HG03045 (cell line): ENCODE results near the gene DPF3.

Source experiments
- ATAC-seq: cut with Tn5 transposase; IDR thresholded peaks from one replicate; pipeline ENCODE4 v1.9.1; 2021; ENCODE audit warnings: mild to moderate bottlenecking, moderate library complexity; ENCODE audit not compliant: unreplicated experiment

The DPF3 gene

DNA sequence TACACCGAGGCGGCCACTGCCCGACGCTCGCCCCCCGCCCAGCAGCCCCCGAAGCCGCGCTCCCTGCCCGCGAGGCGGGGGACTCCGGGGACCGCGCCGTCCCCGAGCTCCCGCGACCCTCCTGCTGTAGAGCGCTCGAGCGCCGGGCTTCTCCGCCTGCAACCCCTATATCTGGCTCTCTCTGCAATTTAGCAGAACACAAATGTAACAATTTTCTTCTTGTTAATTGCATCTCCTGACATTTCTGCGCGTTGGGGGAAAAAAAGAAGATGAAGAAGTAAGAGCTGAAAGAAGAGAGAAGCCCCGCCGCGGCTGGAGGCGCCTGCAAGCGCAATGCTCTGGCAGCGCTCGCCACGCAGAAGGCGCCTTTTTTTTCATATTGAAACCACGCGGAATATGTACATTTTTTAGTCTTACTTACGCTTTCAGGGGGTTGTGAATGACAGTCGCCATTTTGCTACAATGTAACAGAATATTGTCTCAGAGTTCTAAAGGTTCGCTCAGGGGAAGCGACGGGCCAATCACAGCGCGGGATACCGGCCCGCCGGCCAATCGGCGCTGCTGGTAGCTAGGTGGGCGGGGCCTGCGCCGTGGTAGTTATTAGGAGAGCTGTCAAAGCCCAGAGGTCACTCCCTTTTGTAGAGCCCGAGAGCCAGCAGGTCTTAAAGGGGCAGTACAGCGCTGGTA lies at the start of gene DPF3:
Gene DPF3, minus strand, starts transcription at position 466 of the 687 bp plus-strand sequence. Its CDS starts 13 bp downstream, at position 453.
- peak; percentile 98 for ATAC-seq

DNA sequence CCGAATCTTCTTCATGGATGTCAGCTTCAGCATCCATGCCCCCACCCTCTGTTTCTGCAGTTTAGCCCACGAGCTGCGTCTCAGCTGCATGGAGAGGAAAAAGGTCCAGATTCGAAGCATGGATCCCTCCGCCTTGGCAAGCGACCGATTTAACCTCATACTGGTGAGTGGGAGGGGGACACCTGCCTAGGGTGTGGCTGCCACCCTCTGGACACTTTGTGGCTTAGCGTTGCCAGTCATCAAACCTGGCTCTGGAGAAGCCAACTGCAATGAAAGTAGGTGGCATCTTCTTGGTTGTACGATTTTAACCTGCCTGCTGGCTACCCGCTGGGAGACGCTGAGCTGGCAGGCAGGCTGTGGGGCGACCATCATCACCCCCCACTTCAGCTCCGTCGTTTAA lies 49.0 kb upstream of the DPF3 start:
- ATAC-seq = no peak

DNA sequence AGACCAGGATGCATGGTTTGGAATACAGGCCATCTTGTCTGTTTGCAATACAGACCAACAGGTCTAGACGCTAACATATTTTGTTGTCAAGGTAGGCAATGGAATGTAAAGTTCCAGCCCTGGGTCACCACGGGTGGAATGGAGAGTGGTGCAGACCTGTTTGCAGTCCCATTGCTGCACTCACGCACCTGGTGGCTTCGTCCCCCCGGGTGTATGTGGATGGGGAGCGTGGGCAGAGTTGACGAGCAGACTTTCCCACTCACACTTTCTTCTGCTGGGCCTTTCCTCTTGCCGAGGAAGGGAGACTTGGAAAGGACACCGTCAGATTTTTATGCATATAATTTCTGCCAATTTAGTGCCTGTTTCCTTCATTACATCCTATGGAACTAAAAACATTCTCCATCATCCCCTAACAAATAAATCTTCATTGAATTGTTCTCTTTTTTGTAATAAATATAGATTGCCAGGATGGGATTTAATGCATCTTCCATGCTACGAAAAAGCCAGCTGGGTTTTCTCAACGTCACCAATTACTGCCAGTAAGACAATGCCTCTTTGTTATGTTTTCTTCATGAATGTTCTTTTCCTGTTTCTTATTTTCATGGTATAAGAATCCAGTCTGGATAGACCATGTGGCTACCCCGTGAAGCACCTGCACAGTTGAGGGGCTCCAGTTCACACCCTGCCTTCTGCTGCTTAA lies 47.5 kb upstream of the DPF3 start:
- no peak for ATAC-seq

DNA sequence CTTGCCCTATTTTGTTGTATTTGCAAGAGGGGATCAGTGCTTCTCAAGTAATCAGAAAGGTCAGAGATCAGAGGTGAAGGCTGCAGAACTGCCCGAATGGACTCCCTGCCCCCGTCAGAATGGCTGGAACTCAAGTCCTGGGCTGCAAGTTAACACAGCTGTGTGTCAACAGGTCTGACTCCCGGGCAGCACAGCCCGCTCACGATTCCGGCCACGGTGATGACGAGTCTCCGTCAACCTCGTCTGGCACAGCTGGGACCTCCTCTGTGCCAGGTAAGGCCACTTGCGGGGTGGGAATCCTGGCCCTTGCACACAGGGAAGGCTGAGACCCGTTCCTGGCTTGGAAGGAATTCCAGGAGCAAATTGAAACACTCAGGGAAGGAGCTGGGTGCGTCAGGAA lies 45.7 kb upstream of the DPF3 start:
- ATAC-seq = no peak

DNA sequence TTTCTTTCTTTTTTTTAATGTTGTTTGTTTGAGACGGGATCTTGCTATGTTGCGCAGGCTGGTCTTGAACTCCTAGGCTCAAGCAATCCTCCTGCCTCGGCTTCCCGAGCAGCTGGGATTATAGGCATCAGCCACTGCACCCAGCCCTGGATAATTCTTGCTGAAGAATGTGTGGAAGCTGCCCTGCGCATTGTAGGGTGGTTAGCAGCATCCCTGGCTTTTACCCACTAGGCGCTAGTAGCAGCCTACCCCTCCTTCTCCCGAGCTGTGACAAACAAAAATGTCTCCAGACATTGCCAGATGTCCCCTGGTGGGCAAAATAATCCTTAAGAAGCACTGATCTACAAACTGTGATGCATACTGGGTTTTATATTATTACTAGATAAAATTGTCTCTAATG lies 39.0 kb upstream of the DPF3 start:
- no peak for ATAC-seq

DNA sequence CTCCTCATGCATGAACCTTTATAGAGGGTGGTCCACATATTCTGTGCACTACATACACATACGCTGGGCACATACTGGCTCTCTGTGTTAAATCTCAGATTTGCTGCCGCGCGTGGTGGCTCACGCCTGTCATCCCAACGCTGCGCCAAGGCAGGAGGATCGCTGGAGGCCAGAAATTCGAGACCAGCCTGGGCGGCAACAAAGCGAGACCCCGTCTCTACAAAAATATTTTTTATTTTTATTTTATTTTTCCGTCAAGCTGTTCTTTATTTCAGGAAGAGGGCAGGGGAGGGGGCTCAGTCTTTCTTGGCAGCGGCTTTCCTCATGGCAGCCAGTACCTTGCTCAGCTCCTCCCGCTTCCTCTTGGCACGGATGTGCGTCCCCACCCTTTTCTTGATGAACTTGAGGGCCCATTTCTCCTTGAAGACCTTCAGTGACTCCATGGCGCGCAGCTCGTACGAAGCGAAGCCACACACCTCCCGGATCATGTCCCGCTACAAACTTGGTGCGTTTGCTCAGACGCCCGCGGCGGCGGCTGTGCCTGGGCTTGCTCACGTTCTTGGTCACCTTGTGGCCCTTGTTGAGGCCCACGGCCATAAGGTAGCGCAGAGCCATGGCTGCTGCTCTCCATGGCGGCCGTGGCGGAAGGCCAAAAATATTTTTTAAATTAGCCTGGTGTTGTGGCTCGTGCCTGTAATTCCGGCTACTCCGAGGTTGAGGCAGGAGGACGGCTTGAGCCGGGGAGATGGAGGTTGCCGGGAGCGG lies 35.6 kb upstream of the DPF3 start:
- ATAC-seq = no peak

DNA sequence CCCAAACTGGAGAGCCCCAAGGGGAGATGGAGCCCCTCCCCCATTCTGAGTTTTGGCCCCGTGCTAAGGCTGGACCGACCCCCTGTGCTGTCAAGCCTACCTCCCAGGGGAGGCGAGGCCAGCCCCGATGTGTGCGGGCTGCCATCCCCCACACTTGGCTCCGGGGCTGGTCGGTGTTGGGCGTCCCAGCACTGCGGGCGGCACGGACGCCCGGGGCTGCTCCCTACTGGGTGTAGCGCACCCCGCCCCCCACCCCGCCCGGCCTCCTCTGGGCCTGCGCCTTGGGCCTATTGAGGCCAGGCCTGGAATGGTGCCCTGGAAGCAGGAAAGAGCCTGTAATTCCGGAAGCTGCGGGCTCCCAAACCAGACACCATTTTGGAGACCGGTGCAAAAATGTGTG lies 35.0 kb upstream of the DPF3 start:
- ATAC-seq = no peak

DNA sequence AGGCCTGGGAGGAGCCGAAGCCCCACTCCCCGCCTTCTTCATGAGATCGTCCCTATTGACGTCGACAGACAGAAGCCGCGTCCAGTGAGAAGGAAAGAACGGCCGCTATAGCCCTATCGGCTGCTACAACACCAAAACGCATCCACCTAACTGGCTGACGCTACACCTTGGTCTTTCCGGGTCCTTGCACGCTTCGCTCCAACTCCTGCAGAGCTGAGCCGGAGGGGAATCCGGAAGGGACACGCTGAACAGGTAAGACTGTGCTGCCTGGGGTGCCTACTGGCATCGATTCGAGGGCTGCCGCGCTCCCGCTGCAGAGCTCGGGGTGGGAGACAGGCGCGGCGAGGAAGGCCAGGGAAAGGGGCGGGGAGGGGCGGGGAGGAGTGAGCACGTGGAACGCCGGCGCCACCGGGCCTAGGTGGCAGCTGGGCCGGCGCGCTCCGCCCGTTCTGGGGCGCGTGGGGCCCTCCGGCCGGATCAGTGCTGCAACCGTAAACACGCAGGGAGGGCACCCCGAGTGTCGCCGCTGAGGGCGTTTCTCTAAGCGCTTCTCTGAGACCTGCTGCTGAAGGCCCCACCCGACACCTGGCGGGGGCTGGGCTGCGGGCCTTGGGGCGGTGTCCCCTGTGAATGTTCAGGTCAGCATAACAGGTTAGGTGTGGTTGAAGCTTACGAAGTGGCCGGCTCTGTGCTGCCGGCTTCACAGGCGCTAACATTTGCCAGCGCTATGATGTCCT lies 32.6 kb upstream of the DPF3 start, which contains the start of gene DCAF4:
Gene DCAF4, plus strand, starts transcription at position 173 of the 737 bp plus-strand sequence. CDS start 11,515 bp downstream, outside the sequence.
- peak; percentile 96 for ATAC-seq

DNA sequence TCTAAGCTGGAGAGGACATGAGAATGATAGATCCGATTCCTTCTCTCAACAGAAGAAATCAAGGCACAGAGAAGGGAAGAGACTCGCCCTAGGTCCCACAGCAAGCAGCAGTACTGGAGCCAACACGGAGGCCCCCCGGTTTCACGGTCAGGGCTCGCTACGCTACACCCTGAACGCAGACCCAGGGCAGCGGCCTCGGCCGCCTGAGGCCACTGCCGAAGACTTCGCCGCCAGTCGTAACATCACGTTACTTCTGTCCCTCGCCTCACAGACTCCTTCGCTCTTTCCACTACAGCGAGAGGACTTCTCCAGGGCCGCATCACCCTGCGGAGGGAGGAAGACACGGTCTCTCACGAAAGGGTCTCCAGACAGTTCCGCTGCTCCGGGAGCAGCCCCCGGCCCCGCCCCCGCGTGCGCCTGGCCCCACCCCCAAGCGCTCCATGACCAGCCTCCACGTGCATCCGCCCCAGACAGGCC lies 32.0 kb upstream of the DPF3 start:
- peak; percentile 21 for ATAC-seq

DNA sequence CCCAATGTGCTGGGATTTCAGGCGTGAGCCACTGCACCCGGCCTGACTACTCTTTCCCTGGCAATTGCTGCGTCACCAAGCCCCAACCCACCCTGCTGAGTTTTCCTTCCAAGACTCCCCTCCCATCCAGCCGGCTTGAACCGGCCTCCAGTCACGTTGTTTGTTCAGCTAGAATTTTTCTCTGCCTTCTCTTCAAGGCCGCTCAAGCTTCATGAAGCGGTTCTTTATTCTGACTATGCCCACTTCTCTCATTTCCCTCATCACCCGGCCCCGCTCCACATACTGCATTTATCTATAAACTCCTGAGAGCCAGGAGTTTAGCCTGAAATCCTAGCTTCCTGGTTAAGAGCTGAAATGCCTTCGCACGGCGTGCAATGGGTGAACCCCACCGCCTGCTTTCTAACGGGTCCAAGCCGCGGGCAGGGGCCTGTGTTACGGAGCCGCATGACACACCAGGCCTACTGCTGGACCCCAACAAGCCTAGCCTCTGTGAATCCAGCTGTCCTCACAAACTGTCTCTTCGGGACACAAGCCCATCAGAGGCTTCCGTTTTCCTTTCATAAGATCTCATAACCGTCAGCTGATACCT lies 31.4 kb upstream of the DPF3 start:
- ATAC-seq = no peak

DNA sequence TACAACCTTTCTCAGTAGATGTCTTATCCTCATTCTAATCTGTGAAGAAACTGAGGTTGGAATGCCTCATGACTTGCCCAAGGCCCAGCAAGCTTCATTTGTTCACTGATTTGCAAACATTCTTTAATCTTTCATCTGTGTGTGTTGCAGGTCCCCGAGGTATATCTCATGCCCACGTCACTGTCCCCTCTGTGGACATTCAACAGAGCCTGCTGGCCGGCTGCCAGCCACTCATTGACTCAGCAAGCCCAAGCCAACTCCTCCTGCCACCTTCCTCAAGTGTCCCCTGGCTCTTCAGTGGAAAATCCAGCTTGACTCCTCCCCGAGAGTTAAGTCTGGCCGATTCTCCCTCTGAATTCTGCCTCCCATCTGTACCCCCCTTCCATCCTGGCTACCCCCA lies 30.4 kb upstream of the DPF3 start:
- no peak for ATAC-seq

DNA sequence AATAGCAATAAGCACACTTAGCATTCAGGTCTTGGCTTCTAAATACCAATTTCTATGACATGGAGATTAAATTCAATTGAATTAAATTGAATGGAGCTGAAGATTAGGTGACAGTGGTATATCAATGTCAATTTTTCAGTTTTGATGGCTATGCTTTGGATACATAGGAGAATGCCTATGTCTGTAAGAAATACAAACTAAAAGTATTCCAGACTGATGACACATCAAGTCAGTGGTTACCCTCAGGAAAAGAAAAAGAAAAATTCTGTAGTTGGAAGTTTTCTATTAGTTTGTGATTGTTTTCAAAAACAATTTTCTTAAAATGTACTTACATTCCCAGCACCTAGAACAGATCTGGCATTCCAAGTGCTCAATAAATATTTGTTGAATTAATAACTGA lies 27.5 kb upstream of the DPF3 start:
- ATAC-seq = no peak

DNA sequence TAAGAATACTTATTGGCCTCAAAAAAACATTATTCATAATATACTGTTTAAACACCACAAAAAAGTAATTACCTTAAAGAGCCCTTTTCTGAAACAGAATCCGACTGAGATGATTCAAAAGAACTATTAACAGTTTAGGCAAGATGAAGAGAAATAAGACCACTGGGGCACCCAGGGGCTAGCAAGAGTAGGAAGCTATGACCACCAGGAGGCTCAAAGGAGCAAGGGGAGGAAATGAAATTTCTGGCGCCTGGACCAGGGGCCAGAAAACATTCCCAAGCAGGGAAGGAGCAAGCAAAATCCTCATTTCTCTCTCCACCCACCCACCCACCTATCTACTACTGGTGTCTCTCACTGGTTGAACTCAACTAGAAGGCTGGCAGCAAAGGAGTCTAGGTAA lies 26.1 kb upstream of the DPF3 start:
- no peak for ATAC-seq

DNA sequence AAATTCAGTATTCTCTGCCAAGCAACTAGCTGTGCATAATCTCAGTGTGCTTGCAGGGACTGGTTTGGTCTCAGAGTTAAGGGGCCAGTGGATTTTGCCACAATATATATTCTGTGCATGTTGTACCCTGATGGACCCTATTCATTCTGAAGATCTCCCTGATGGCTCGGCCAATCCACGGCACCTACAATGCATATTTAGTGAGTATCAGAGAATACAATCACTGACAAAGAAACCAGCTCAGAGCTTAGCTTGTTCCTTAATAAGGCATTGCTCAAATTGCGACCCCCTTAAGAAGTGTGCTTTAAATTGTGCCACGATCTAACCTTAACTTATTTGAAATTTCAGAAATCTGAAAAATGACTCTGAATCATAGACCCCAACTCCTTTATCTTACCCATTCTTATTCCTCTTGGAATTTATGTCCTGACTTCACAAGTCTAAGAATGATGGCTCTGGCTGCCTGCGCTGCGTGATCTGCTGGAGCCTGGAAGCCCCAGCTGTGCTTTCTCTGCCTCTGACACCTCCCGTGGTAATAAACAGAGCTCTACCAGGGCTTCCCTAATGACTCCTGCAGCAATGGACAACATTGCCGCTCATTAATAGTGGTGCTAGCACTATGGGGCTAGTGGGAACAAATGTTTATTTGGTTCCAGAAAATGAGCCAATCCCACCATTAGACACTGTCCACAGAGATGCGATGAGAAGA lies 23.3 kb upstream of the DPF3 start:
- ATAC-seq = no peak

DNA sequence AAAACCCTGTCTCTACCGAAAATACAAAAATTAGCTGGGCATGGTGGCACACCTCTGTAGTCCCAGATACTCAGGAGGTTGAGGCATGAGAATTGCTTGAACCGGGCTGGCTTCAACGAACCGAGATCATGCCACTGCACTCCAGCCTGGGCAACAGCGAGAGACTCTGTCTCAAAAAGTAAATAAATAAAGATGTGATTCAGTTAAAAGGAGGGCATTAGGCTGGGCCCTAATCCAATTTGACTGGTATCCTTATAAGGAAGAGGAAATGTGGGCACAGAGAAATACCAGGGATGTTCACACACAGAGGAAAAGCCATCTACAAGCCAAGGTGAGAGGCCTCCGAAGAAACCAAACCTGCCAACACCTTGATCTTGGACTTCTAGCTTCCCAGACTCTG lies 22.3 kb upstream of the DPF3 start:
- ATAC-seq = no peak

DNA sequence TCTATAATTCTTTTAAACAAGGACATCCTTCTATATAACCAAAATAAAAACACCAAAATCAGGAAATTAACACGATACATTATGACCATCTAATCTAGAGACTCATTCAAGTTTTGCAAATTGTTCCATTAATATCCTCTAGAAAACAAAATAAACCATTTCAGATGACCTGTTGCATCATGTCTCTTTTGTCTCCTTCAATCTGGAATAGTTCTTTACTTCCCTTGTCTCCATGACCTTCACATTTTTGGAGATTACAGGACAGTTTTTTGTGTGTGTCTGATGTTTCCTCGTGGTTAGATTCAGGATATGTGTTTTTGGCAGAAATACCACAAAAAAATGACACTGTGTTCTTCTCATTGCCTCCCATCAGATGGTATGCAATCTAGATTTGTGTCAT lies 19.9 kb upstream of the DPF3 start:
- ATAC-seq = no peak

DNA sequence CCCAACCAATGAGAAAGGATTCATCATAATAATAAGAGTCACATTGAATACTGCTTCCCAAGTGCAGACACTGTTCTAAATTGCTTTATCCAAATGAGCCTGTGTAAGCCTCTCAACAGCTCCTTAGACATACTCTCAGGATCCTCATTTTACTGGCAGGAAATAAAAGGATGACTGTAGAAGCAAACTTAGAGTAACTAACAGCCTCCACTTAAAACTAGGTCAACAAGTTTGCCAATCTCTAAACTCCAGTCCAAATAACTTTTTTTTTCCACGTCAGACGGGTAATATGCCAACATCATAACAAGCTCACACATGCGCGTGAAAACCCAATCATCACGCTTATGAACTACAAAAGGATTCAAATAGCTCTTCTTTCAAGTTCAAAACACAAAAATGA lies 15.3 kb upstream of the DPF3 start:
- ATAC-seq = no peak

DNA sequence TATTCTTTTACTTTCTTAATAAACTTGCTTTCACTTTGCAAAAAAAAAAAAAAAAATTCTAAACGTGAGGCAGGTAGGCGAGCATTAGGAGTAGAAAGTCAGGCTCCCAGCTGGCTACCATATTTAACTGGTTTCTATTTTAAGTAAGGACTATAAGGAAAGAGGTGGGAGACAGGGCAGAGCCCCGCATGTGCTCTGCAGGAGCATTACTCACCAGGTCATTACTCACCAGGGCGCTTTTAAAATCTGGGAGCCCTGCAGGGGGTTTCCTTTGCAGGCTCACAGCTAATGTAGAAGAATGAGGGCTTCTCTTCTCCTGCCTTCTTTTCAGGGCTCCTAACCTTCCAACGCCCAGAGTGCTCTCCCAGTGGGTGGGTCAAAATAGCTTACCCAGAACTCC lies 14.0 kb upstream of the DPF3 start:
- ATAC-seq = no peak

DNA sequence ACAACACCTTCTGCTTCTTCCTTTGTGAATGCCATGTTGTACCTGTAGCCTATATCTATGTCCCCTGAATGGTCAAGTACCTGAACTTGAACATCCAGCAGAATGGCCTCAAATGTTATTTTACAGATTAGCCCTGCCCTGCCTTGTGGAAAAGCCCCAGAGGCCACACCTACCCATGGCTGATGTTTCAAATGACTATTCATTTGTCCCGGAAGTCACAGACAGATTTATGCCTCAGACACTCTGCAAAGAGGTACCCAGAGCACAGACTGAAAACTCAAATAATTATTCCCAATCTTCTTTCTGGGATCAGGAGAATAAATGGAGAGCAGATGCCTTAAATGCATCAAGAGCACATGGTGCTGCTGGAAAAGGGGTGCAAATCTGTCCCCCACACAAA lies 13.0 kb upstream of the DPF3 start:
- ATAC-seq = no peak

DNA sequence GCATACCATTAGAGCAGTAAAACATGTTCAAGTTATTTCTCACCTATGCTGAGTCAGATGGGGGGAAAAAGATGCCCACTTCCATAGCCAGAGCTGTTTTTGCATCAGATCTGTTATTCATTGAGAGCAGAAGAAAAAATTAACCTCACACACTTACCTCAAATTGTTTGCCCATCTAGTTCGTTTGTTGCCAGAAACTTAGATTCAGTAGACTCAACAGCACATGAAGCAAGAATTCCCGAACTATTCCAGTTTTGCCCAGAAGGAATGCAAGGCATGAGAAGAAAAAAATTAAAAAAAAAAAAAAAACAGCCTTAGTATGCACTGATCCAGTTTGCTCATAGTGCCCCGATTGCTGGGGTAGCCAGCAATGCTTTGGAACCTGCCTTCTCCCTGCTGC lies 12.4 kb upstream of the DPF3 start:
- no peak for ATAC-seq
